GM19023 (cell line): ENCODE data around the gene FCRLB.
"Not testable (repeated sequence)": the region's sequence is repeated elsewhere in the genome, so short reads cannot be mapped to it uniquely, and the experiment has no call there.

Source experiments
- ATAC-seq: cut with Tn5 transposase; IDR thresholded peaks from one replicate; pipeline ENCODE4 v1.9.1; 2021; ENCODE audit warnings: mild to moderate bottlenecking, moderate library complexity; ENCODE audit not compliant: unreplicated experiment

The FCRLB gene

GRCh38 chr1:161738627-161739287 lies 17.4 kb downstream of the FCRLB start:
- peak; percentile 76 for ATAC-seq

GRCh38 chr1:161739865-161740566 lies 18.7 kb downstream of the FCRLB start:
- ATAC-seq: no peak

- no peak for ATAC-seq
Observed at GRCh38 chr1:161740921-161741320, 19.6 kb downstream of the FCRLB start.

- ATAC-seq: no peak
Observed at GRCh38 chr1:161743231-161743630, 21.9 kb downstream of the FCRLB start.

GRCh38 chr1:161747801-161748200 lies 26.5 kb downstream of the FCRLB start:
- no peak for ATAC-seq

- peak; percentile 97 for ATAC-seq
Observed at GRCh38 chr1:161749509-161750407, 28.4 kb downstream of the FCRLB start, which contains the start of gene DUSP12. Gene DUSP12 (plus strand): TSS chr1:161749786. CDS start chr1:161749802, 16 bp downstream.

- no peak for ATAC-seq
Observed at GRCh38 chr1:161763522-161764098, 42.3 kb downstream of the FCRLB start.

- ATAC-seq: peak; percentile 63
Observed at GRCh38 chr1:161766102-161766981, 45.0 kb downstream of the FCRLB start, which contains the start of gene ATF6. Gene ATF6 (plus strand): TSS chr1:161766320. CDS start chr1:161766361, 41 bp downstream.

GRCh38 chr1:161768461-161768860 lies 47.1 kb downstream of the FCRLB start:
- no peak for ATAC-seq

- ATAC-seq: no peak
Observed at GRCh38 chr1:161768986-161769672, 47.8 kb downstream of the FCRLB start.

GRCh38 chr1:161769673-161770045 lies 48.3 kb downstream of the FCRLB start:
- ATAC-seq: not testable (repeated sequence)

- ATAC-seq: no peak
Observed at GRCh38 chr1:161770250-161770649, 48.9 kb downstream of the FCRLB start.

GRCh38 chr1:161771161-161771560 lies 49.8 kb downstream of the FCRLB start:
- ATAC-seq: no peak

GRCh38 chr1:161771973-161772372 lies 50.6 kb downstream of the FCRLB start:
- no peak for ATAC-seq

GRCh38 chr1:161772397-161772796 lies 51.1 kb downstream of the FCRLB start:
- ATAC-seq: no peak

GRCh38 chr1:161773791-161774190 lies 52.4 kb downstream of the FCRLB start:
- ATAC-seq: no peak

- ATAC-seq: no peak
Observed at GRCh38 chr1:161777261-161777660, 55.9 kb downstream of the FCRLB start.
